ENCODE results near the gene ZP1.
"Not testable (repeated sequence)": the region's sequence is repeated elsewhere in the genome, so short reads cannot be mapped to it uniquely, and the experiment has no call there.

ZP1 gene

GRCh38 chr11:60866911-60867870, at the start of gene ZP1:
Gene ZP1 (plus strand): TSS chr11:60867542. CDS start chr11:60867562, 20 bp downstream.
- no peak for DNase-seq

- DNase-seq: no peak
Observed at GRCh38 chr11:60818057-60818456, 49.3 kb upstream of the ZP1 start.

DNA sequence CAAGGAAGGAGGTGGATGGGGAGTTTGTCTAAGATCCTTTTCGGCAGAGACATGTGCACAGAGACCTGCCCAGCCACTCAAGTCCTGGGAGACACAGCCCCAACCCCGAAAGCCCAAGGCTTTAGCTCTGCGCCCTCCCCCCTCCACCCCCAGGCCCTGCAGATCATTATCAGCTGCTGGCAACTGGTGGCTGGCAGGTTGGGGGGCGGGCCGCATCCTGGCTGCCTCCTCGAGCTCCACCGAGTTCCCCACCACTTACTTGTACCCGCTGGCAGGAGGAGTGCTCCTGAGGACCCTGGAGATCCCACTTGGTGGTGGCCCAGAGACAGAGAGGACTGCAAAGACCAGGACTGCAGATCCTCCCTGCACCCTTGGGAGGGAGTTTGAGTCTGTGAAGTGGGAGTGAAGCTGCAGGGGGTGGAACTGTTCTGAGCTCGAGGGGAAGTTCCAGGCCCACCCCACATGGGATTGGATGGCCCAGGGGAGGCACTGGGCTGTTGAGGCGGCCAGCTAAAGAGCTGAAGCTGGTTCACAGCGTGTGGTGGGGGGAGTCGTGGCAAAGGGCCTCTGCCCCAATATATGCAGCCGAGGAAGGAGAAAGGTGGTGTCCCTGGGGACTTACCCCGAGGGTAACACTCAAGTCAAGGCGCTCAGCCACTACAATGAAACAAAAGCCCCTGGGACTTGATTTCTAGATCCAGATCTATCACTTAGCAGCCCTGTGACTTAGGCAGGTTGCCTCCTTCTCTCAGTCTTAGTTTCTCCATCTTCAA, 45.3 kb upstream of the ZP1 start:
- no peak for DNase-seq

- DNase-seq: not testable (repeated sequence)
Observed at GRCh38 chr11:60823745-60824306, 43.5 kb upstream of the ZP1 start.

GRCh38 chr11:60825118-60825517, 42.2 kb upstream of the ZP1 start:
- DNase-seq: no peak

- DNase-seq: no peak
Observed at GRCh38 chr11:60825790-60826189, 41.6 kb upstream of the ZP1 start.

GRCh38 chr11:60830478-60831142, 36.7 kb upstream of the ZP1 start:
- DNase-seq: no peak

- peak; percentile 88 for DNase-seq
Observed at GRCh38 chr11:60831143-60831500, 36.2 kb upstream of the ZP1 start.

DNA sequence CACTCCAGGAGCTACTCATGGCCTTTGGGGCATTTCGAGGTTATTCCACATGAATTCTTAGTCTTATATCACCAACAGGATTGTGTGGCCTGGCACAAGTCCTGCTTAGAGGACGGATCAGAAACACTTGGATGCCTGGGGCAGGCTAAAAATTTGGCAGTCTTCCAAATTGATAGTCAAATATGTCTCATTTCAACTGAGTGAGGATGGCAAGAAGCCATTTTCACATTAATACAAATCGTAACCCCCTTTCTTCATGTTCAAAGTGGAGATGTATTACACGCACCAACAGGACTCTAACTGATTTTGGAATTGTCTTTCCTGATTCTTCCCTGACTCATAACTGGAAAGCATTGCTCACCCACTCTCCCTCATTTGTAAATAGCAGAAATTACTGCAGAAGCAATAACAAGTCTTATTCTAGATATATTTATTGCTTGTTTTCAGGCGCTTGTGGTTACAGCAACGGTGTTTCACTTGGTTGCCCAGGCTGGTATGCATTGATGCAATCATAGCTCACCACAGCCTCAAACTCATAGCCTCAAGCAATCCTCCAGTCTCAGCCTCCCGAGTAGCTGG, 35.8 kb upstream of the ZP1 start:
- DNase-seq: no peak

- DNase-seq: no peak
Observed at GRCh38 chr11:60834742-60835533, 32.4 kb upstream of the ZP1 start.

DNA sequence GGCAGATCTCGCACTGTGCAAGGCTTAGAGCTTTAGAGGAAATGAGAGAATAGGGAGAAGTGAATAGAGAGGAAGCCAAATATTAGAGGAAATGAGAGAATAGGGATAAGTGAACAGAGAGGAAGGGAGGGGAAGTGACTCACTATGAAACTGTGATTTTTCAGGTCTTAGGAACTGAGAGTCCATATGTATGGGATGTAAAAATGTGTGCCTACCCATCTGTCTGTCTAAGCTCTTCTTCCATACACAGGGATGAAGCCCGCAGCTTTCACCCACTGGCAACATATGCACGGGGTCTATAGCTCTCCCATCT, 31.9 kb upstream of the ZP1 start:
- DNase-seq: no peak

GRCh38 chr11:60836866-60837515, 30.4 kb upstream of the ZP1 start:
- DNase-seq: no peak

GRCh38 chr11:60838132-60838531, 29.2 kb upstream of the ZP1 start:
- DNase-seq: no peak

DNA sequence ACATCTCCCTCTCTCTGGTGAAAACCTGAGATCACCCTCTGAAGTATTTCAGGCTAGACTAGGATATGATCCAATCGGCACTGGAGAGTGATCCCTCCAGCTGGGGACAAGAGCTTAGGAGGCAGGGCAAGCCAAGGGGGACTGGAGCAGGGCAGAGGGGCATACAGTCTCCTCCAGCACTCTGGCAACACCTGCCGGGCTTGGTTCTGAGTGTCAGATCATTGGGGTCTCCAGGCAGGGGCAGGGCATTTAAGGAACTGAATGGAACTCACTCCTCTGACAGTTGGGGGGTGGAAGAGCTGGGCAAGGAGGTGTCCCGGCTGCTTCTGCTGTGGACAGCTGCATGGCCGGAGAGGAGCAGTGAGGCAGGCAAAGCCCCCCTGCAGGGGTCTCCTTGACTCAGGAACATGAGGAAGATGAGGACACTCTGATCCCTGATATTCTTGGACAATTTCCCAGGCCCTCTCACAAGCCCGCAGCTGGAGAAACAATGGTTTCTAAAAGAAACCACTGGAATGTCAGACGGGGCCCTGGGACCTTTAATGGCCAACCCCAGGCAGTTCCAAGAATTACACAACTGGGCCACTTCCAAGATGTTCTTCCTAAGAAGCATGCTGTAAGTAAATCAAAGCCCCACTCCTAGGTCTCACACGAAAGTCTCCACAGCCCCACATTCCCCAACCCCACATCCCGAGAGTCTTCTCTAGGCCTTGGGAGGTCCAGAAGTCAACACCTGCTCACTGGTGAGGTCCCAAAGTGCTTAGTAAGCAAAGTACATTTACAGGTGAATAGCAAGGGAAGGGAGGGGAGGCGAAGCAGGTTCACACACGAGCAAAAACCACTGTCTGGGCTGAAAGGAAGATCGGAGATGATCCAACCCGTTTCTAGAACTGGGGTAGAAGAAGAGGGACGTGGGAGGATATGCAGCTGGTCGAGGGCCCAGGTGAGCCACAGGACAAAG, 26.6 kb upstream of the ZP1 start:
- DNase-seq: peak; percentile 78

- DNase-seq: peak; percentile 99
Observed at GRCh38 chr11:60841797-60842667, 25.3 kb upstream of the ZP1 start, which contains the start of gene CCDC86. Gene CCDC86 (plus strand): TSS chr11:60842113. CDS start chr11:60842125, 12 bp downstream.

- no peak for DNase-seq
Observed at GRCh38 chr11:60842668-60843600, 24.4 kb upstream of the ZP1 start.

- no peak for DNase-seq
Observed at GRCh38 chr11:60844045-60844869, 23.1 kb upstream of the ZP1 start.

All from right forelimb (tissue), 1 donor.